NCI-H460 (cell line): ENCODE measurements around the gene NFRKB. TPM values are rescaled to one million over a fixed set of nuclear protein-coding genes. Genes with fewer than 3 reads are reported as not detected.

ENCODE experiments used
- DNase-seq: peaks from one replicate; pipeline ENCODE4 v3.0.0-alpha.2; 2016; ENCODE audit warnings: low read depth; ENCODE audit errors: extremely low read depth
- total RNA-seq: library from RNA; depleted of rRNA; stranded (reverse); fragments of >200 nt; shearing (Covaris generic); gene quantifications from 2 replicates; pipeline ENCODE4 v1.2.3, GENCODE V29; 2014; rRNA removed

The NFRKB gene
- total RNA-seq, 1 experiment from 2014 or later: 15.4 TPM

DNA sequence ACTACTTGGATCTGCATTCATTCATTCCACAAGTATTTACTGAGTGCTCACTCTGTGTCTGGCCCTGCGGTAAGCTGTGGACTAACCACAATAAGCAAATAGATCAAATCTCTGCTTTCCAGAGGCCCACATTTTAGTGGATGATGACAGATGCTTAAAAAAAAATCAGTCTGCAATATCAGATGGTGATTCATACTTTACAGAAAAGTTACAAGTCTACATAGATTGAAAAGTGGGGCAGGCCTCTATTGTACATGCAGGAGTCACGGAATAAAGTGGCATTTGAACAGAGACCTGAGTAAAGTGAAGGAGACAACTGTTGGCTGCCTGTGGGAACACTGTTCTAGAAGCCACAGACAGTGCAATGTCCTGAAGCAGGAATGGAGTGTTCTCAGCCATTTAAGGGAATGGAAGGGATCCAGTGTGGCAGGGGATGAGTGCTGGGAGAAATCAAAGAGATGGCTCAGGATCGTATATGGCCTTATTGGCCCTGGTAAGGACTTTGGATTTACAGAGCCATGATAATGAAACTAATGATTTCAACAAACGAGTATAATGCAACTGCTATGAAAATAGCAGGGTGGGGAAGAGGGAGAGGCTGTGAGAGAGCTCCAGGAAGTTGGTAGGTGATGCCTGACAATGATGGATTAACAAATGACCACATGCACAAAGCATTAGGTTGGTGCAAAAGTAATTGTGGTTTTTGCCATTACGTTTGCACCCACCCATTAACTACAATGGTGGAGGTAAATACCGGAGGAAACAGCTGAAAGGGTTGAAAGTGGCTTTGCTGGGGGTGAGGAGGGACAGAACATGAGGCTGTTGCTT is 48.7 kb downstream of the NFRKB start:
- DNase-seq: no peak

Other genes starting within 250 kb of the NFRKB start
- gene TMEM45B, start 79.7 kb downstream of the NFRKB start, total RNA-seq: not detected in 2 replicates
- gene PRDM10, start 107.3 kb upstream of the NFRKB start, total RNA-seq: 3.9 and 4.8 TPM in 2 replicates
- 430 and 522 TPM in 2 replicates for gene APLP2, start 174.3 kb upstream of the NFRKB start, total RNA-seq